ENCODE data around the gene PSME3. TPM values are rescaled to one million over a fixed set of nuclear protein-coding genes. Genes with fewer than 3 reads are reported as not detected.

The PSME3 gene
- total and polyA plus RNA-seq, 2 of the 13 experiments (the other 11 are each of a cell fraction or from before 2014, with no cell fraction given), result 66.3 to 135 TPM

GRCh38 chr17:42866216-42866615, 33.0 kb downstream of the PSME3 start (continued):
- TF ChIP-seq, protein P1, sequence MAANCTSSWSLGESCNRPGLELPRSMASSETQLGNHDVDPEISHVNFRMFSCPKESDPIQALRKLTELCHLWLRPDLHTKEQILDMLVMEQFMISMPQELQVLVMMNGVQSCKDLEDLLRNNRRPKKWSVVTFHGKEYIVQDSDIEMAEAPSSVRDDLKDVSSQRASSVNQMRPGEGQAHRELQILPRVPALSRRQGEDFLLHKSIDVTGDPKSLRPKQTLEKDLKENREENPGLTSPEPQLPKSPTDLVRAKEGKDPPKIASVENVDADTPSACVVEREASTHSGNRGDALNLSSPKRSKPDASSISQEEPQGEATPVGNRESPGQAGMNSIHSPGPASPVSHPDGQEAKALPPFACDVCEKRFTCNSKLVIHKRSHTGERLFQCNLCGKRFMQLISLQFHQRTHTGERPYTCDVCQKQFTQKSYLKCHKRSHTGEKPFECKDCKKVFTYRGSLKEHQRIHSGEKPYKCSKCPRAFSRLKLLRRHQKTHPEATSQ (CRISPR knock-in tag; IDR thresholded peaks at IDR 0.05; ENCODE audit: borderline replicate concordance), result no peak
- TF ChIP-seq ZNF17 (CRISPR knock-in tag; IDR thresholded peaks at IDR 0.05), result 0 out of 2 replicates have a peak, but pooled peaks have one; percentile 29
- TF ChIP-seq FLYWCH1 (CRISPR knock-in tag; IDR thresholded peaks at IDR 0.05), result no peak
- TF ChIP-seq ZNF639 (CRISPR knock-in tag; conservative IDR thresholded peaks at IDR 0.05), result no peak
- no peak for TF ChIP-seq ZIK1 (CRISPR knock-in tag; IDR thresholded peaks at IDR 0.05; ENCODE audit: borderline replicate concordance, low read depth)
- no peak for TF ChIP-seq USF2 (IDR thresholded peaks at IDR 0.05; ENCODE audit: low read depth, low read length)
- TF ChIP-seq USF2 (CRISPR knock-in tag; IDR thresholded peaks at IDR 0.05; ENCODE audit: borderline replicate concordance), result 0 out of 2 replicates have a peak, but pooled peaks have one; percentile 10
- no peak for TF ChIP-seq KDM3A (CRISPR knock-in tag; IDR thresholded peaks at IDR 0.05; ENCODE audit: low read depth)
- TF ChIP-seq, protein P2, sequence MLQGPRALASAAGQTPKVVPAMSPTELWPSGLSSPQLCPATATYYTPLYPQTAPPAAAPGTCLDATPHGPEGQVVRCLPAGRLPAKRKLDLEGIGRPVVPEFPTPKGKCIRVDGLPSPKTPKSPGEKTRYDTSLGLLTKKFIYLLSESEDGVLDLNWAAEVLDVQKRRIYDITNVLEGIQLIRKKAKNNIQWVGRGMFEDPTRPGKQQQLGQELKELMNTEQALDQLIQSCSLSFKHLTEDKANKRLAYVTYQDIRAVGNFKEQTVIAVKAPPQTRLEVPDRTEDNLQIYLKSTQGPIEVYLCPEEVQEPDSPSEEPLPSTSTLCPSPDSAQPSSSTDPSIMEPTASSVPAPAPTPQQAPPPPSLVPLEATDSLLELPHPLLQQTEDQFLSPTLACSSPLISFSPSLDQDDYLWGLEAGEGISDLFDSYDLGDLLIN (CRISPR knock-in tag; IDR thresholded peaks at IDR 0.05; ENCODE audit: borderline replicate concordance), result no peak
- TF ChIP-seq TOPORS (CRISPR knock-in tag; IDR thresholded peaks at IDR 0.05), result no peak
- TF ChIP-seq, protein P3, sequence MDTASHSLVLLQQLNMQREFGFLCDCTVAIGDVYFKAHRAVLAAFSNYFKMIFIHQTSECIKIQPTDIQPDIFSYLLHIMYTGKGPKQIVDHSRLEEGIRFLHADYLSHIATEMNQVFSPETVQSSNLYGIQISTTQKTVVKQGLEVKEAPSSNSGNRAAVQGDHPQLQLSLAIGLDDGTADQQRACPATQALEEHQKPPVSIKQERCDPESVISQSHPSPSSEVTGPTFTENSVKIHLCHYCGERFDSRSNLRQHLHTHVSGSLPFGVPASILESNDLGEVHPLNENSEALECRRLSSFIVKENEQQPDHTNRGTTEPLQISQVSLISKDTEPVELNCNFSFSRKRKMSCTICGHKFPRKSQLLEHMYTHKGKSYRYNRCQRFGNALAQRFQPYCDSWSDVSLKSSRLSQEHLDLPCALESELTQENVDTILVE (CRISPR knock-in tag; IDR thresholded peaks at IDR 0.05), result no peak
- no peak for TF ChIP-seq ELF1 (CRISPR knock-in tag; IDR thresholded peaks at IDR 0.05)
- TF ChIP-seq ZNF670 (CRISPR knock-in tag; IDR thresholded peaks at IDR 0.05; ENCODE audit: borderline replicate concordance), result peak; percentile 57; the same call in 1 of the 2 replicates
- no peak for TF ChIP-seq ZBTB7B (CRISPR knock-in tag; IDR thresholded peaks at IDR 0.05)
- TF ChIP-seq SNAI1 (CRISPR knock-in tag; IDR thresholded peaks at IDR 0.05; ENCODE audit: borderline replicate concordance), result no peak
- TF ChIP-seq BHLHE40 (IDR thresholded peaks at IDR 0.05; ENCODE audit: low read length), result no peak
- no peak for TF ChIP-seq ZNF205 (CRISPR knock-in tag; IDR thresholded peaks at IDR 0.05)
- no peak for TF ChIP-seq ZNF775 (CRISPR knock-in tag; IDR thresholded peaks at IDR 0.05; ENCODE audit: borderline replicate concordance)
- TF ChIP-seq ZNF747 (CRISPR knock-in tag; IDR thresholded peaks at IDR 0.05; ENCODE audit: borderline replicate concordance), result 0 out of 2 replicates have a peak, but pooled peaks have one; percentile 10
- TF ChIP-seq ZNF230 (CRISPR knock-in tag; IDR thresholded peaks at IDR 0.05), result 0 out of 2 replicates have a peak, but pooled peaks have one; percentile 25
- 0 out of 2 replicates have a peak, but pooled peaks have one; percentile 9 for TF ChIP-seq ZNF619 (CRISPR knock-in tag; IDR thresholded peaks at IDR 0.05)
- no peak for TF ChIP-seq ZFX (CRISPR knock-in tag; IDR thresholded peaks at IDR 0.05; ENCODE audit: low read depth)
- no peak for TF ChIP-seq SRSF9 (IDR thresholded peaks at IDR 0.05; ENCODE audit: borderline replicate concordance, insufficient read depth, low read depth, low read length, poor library complexity, severe bottlenecking)

Measured in HepG2 (cell line).